HepG2 (cell line): ENCODE results near the gene UAP1L1. TPM values are rescaled to one million over a fixed set of nuclear protein-coding genes. Genes with fewer than 3 reads are reported as not detected.

Experiments
- DPF2 ChIP-seq: sonication (generic); formaldehyde crosslinking; IDR thresholded peaks from 2 replicates; pipeline ENCODE4 v1.4.0; 2020; ENCODE audit warnings: mild to moderate bottlenecking, low read depth, missing genetic modification reagents, borderline replicate concordance
- FOXK2 ChIP-seq: fragments of 450-650 bp; IDR thresholded peaks from 2 replicates; pipeline ENCODE4 v1.6.1; 2016
- HES4 ChIP-seq: sonication (generic); formaldehyde crosslinking; IDR thresholded peaks from 2 replicates; pipeline ENCODE4 v1.9.0; 2021; ENCODE audit warnings: mild to moderate bottlenecking, missing genetic modification reagents, borderline replicate concordance
- MED1 ChIP-seq: sonication (generic); formaldehyde crosslinking; IDR thresholded peaks from 2 replicates; pipeline ENCODE4 v1.4.0; 2020; ENCODE audit warnings: missing genetic modification reagents
- MED13 ChIP-seq: sonication (generic); formaldehyde crosslinking; IDR thresholded peaks from 2 replicates; pipeline ENCODE4 v1.5.0; 2020; ENCODE audit warnings: missing genetic modification reagents
- NCOA1 ChIP-seq: sonication (generic); formaldehyde crosslinking; IDR thresholded peaks from 2 replicates; pipeline ENCODE4 v1.9.0; 2021; ENCODE audit warnings: missing genetic modification reagents
- NR2C2 ChIP-seq: sonication (generic); formaldehyde crosslinking; IDR thresholded peaks from 2 replicates; pipeline ENCODE4 v1.4.0; 2020; ENCODE audit warnings: missing genetic modification reagents, mild to moderate bottlenecking, moderate library complexity, borderline replicate concordance
- RBFOX2 ChIP-seq: fragments of 200-400 bp; formaldehyde crosslinking; IDR thresholded peaks from 2 replicates; pipeline ENCODE4 v1.6.1; 2017; ENCODE audit warnings: low read depth, mild to moderate bottlenecking, low read length
- RBM39 ChIP-seq: fragments of 200-400 bp; formaldehyde crosslinking; IDR thresholded peaks from one replicate; pipeline ENCODE4 v1.6.1; 2018; ENCODE audit warnings: antibody characterized with exemption, mild to moderate bottlenecking, low read depth, low read length; ENCODE audit not compliant: poor library complexity, severe bottlenecking
- RXRB ChIP-seq: IDR thresholded peaks from 2 replicates; pipeline ENCODE4 v1.6.1; 2016; ENCODE audit warnings: borderline replicate concordance, missing genetic modification reagents, missing compliant biosample characterization
- WIZ ChIP-seq: sonication (generic); formaldehyde crosslinking; IDR thresholded peaks from 2 replicates; pipeline ENCODE4 v1.5.1; 2020; ENCODE audit warnings: mild to moderate bottlenecking, missing genetic modification reagents
- ZFX ChIP-seq: sonication (generic); formaldehyde crosslinking; IDR thresholded peaks from 2 replicates; pipeline ENCODE4 v1.4.0; 2020; ENCODE audit warnings: mild to moderate bottlenecking, low read depth, missing genetic modification reagents, moderate library complexity
- ZNF138 ChIP-seq: sonication (generic); formaldehyde crosslinking; IDR thresholded peaks from 2 replicates; pipeline ENCODE4 v1.5.0; 2020; ENCODE audit warnings: mild to moderate bottlenecking, low read depth, missing genetic modification reagents
- ZNF331 ChIP-seq: sonication (generic); formaldehyde crosslinking; IDR thresholded peaks from 2 replicates; pipeline ENCODE4 v1.4.0; 2020; ENCODE audit warnings: missing genetic modification reagents
- ZNF44 ChIP-seq: sonication (generic); formaldehyde crosslinking; IDR thresholded peaks from 2 replicates; pipeline ENCODE4 v1.5.1; 2020; ENCODE audit warnings: mild to moderate bottlenecking, missing genetic modification reagents
- ZNF563 ChIP-seq: sonication (generic); formaldehyde crosslinking; IDR thresholded peaks from 2 replicates; pipeline ENCODE4 v1.8.0; 2022; ENCODE audit warnings: mild to moderate bottlenecking, moderate library complexity, missing genetic modification reagents
- ZNF629 ChIP-seq: sonication (generic); formaldehyde crosslinking; conservative IDR thresholded peaks from 2 replicates; pipeline ENCODE4 v1.5.0; 2020; ENCODE audit warnings: missing genetic modification reagents
- ZSCAN30 ChIP-seq: sonication (generic); formaldehyde crosslinking; IDR thresholded peaks from 2 replicates; pipeline ENCODE4 v1.5.0; 2020; ENCODE audit warnings: mild to moderate bottlenecking, missing genetic modification reagents
- polyA plus RNA-seq, 8 experiments: library from polyadenylated mRNA; depleted of rRNA in 3 of 8; stranded (reverse) in 7 of 8; unstranded in 1 of 8; fragments of >200 nt; fragmentation: Illumina TruSeq in 4 of 8; extraction: Trizol in 4 of 8; gene quantifications; 2 replicates each; pipeline versions ENCODE4 v1.2.1 to v1.2.3, GENCODE V29; 2011 to 2016; ENCODE audit warnings: low read depth in 4 of 8, missing spikeins in 1 of 8, mixed read lengths in 1 of 8; ENCODE audit not compliant: insufficient read depth in 1 of 8
- total RNA-seq, 5 experiments: library from RNA; depleted of rRNA; stranded (reverse); fragments of >200 nt; fragmentation: Illumina TruSeq; extraction: Trizol; gene quantifications; 2 replicates each; pipeline ENCODE4 v1.2.3, GENCODE V29; 2016; ENCODE audit warnings: low read depth in 1 of 5
- TF ChIP-seq, protein P1 (sequence below): sonication (generic); formaldehyde crosslinking; IDR thresholded peaks from 2 replicates; pipeline ENCODE4 v1.8.1; 2023; ENCODE audit warnings: mild to moderate bottlenecking, missing genetic modification reagents
- TF ChIP-seq, protein P2 (sequence below): sonication (generic); formaldehyde crosslinking; IDR thresholded peaks from 2 replicates; pipeline ENCODE4 v1.5.1; 2020; ENCODE audit warnings: missing genetic modification reagents, mild to moderate bottlenecking, borderline replicate concordance
- TF ChIP-seq, protein P3 (sequence below), 2 experiments: sonication (generic) in 1 of 2; formaldehyde crosslinking in 1 of 2; IDR thresholded peaks; 2 replicates each; pipeline versions ENCODE4 v1.4.0 to v1.6.1; 2016 to 2020; ENCODE audit warnings: borderline replicate concordance in 1 of 2, low read depth in 1 of 2, mild to moderate bottlenecking in 1 of 2, missing genetic modification reagents in 1 of 2

The UAP1L1 gene
- total and polyA plus RNA-seq, 2 of the 13 experiments (the other 11 are each of a cell fraction or from before 2014, with no cell fraction given) = 5.4 to 6.4 TPM

DNA sequence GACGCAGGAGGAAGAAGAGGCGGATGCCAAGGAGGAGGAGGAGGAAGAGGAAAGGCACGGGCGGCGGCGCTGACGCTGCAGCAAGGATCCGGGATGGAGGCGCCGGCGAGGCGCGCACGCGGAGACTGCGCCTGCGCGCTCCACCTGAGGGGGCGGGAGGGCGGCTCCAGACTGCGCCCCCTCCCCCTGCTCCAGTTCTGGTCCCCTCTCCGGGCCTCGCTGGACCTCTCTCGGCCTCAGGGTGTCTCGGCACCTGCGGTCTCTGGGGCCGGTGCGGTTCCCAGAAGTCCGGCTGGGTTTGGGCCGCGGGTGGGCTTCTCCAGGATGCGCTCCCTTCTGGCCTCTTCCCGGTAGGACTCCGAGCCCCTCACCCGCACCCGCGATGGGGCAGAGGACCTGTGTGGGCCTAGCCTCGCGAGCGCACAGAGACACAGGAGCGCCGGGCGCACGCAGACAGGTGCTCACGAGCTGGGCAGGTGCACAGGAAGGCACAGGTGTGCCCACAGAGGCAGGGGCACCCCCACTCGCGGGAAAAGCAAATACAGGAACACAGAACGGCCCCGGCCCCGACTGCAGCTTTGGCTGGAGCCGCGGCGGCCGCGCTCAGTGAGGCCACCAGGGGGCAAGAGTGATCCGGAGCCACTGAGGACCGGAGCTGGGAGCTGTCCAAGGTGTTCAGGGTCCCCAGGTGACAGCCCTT lies 31.1 kb upstream of the UAP1L1 start, which contains the start of gene NPDC1 (continued):
- TF ChIP-seq RXRB (CRISPR knock-in tag) = peak; percentile 75
- TF ChIP-seq, protein P1, sequence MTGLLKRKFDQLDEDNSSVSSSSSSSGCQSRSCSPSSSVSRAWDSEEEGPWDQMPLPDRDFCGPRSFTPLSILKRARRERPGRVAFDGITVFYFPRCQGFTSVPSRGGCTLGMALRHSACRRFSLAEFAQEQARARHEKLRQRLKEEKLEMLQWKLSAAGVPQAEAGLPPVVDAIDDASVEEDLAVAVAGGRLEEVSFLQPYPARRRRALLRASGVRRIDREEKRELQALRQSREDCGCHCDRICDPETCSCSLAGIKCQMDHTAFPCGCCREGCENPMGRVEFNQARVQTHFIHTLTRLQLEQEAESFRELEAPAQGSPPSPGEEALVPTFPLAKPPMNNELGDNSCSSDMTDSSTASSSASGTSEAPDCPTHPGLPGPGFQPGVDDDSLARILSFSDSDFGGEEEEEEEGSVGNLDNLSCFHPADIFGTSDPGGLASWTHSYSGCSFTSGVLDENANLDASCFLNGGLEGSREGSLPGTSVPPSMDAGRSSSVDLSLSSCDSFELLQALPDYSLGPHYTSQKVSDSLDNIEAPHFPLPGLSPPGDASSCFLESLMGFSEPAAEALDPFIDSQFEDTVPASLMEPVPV (CRISPR knock-in tag) = no peak
- peak; percentile 60; the same call in 1 of the 2 replicates for TF ChIP-seq ZNF629 (CRISPR knock-in tag)
- peak; percentile 85; the same call in 1 of the 2 replicates for TF ChIP-seq ZSCAN30 (CRISPR knock-in tag)
- TF ChIP-seq MED1 (CRISPR knock-in tag) = peak; percentile 57; the same call in 1 of the 2 replicates
- TF ChIP-seq HES4 (CRISPR knock-in tag) = peak; percentile 66; the same call in 1 of the 2 replicates
- TF ChIP-seq ZNF331 = peak; percentile 87
- TF ChIP-seq, protein P2, sequence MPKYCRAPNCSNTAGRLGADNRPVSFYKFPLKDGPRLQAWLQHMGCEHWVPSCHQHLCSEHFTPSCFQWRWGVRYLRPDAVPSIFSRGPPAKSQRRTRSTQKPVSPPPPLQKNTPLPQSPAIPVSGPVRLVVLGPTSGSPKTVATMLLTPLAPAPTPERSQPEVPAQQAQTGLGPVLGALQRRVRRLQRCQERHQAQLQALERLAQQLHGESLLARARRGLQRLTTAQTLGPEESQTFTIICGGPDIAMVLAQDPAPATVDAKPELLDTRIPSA (CRISPR knock-in tag) = peak; percentile 73; the same call in 1 of the 2 replicates
- TF ChIP-seq, protein P3, sequence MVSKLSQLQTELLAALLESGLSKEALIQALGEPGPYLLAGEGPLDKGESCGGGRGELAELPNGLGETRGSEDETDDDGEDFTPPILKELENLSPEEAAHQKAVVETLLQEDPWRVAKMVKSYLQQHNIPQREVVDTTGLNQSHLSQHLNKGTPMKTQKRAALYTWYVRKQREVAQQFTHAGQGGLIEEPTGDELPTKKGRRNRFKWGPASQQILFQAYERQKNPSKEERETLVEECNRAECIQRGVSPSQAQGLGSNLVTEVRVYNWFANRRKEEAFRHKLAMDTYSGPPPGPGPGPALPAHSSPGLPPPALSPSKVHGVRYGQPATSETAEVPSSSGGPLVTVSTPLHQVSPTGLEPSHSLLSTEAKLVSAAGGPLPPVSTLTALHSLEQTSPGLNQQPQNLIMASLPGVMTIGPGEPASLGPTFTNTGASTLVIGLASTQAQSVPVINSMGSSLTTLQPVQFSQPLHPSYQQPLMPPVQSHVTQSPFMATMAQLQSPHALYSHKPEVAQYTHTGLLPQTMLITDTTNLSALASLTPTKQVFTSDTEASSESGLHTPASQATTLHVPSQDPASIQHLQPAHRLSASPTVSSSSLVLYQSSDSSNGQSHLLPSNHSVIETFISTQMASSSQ (IDR thresholded peaks at IDR 0.05; ENCODE audit: low read depth) = no peak
- TF ChIP-seq, protein P3 (CRISPR knock-in tag; IDR thresholded peaks at IDR 0.05; ENCODE audit: borderline replicate concordance) = peak; percentile 50; the same call in 1 of the 2 replicates
- no peak for TF ChIP-seq RBFOX2
- TF ChIP-seq ZFX (CRISPR knock-in tag) = peak; percentile 66
- TF ChIP-seq DPF2 (CRISPR knock-in tag) = no peak
- peak; percentile 69 for TF ChIP-seq RBM39
- peak; percentile 64 for TF ChIP-seq ZNF563 (CRISPR knock-in tag)
- peak; percentile 91 for TF ChIP-seq WIZ (CRISPR knock-in tag)
- TF ChIP-seq NCOA1 (CRISPR knock-in tag) = peak; percentile 85; the same call in 1 of the 2 replicates
- peak; percentile 89 for TF ChIP-seq ZNF138 (CRISPR knock-in tag)
- peak; percentile 68; the same call in 1 of the 2 replicates for TF ChIP-seq MED13 (CRISPR knock-in tag)
- no peak for TF ChIP-seq NR2C2 (CRISPR knock-in tag)
- no peak for TF ChIP-seq FOXK2
- 0 out of 2 replicates have a peak, but pooled peaks have one; percentile 58 for TF ChIP-seq ZNF44 (CRISPR knock-in tag)
